HG02642 (cell line): ENCODE measurements around the gene IFT88.

Experiments used
- ATAC-seq: cut with Tn5 transposase; IDR thresholded peaks from one replicate; pipeline ENCODE4 v1.9.1; 2021; ENCODE audit warnings: mild to moderate bottlenecking; ENCODE audit not compliant: unreplicated experiment, poor library complexity

The IFT88 gene

DNA sequence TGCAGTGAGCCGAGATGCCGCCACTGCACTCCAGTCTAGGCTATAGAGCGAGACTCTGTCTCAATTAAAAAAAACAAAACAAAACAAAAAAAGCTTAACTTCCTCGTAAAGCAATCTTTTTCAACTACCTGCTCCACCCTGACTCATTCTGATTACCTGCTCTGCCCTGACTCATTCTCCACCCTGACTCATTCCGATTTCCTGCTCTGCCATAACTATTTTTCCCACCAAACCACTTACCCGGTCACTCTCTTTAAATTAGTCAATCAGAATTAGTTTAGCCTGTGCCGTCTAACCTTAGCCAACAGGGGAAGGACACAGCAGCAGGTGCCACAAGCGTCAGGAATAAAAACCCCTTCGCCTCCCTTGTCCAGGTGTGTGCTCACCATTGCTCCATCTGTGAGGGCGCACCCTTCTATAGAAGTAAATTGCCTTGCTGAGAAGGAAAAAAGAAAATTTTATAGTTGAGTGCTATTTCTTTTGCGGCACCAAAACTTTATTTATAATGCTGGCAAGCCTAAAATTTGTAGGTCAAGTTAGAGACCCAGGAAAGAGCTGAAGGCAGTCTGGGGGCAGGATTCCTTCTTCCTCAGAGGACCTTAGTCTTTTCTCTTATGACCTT, 1.7 kb upstream of the IFT88 start:
- ATAC-seq: no peak

GRCh38 chr13:20566468-20566897, 474 bp upstream of the IFT88 start:
- ATAC-seq: peak; percentile 3

DNA sequence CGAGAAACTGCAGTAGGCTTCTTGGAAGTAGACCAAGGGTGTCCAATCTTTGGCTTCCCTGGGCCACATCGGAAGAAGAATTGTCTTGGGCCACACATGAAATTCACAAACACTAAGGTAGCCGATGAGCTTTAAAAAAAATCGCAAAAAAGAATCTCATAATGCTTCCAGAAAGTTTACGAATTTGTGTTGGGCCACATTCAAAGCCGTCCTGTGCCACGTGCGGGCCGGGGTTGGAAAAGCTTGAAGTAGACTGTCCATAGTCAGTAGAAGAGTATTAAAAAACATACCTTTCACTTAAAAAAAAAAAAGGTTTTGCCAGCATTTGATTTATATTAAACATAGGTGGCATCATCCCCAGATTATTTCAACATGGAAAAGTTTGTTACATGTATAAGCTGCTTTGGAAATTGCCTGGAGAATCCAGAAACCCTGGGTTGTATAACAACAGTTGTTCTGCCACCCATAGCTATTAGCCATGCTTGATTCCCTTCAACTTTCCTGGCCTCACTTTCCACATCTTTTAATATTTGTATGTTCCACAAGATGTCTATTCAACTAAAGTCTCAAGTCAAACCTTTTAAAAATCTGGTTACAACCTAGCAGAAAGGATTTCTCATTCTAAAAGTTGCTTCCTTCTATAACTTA, 1.0 kb downstream of the IFT88 start:
- ATAC-seq: no peak

- no peak for ATAC-seq
These were observed 3.6 kb downstream of the IFT88 start for GRCh38 chr13:20570517-20570916.

GRCh38 chr13:20571676-20572075, 4.7 kb downstream of the IFT88 start:
- no peak for ATAC-seq

DNA sequence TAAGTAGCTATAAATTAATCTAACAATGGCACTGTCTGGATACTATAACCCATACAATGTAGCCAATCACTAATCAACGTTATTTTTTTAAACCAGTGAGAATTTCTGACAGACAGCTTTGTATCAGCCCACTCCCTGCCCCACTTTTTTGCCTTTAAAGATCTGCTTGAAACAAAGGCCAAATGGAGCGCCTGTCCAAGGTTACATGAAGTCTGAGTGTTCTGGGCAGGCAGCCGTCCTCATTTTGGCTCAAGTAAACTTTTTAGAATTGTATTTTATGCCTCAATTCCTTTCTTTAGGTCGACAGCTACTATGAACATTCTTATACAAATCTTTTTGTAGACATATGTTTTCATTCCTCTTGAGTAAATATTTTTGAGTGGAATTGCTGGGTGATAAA, 6.2 kb downstream of the IFT88 start:
- ATAC-seq: no peak

DNA sequence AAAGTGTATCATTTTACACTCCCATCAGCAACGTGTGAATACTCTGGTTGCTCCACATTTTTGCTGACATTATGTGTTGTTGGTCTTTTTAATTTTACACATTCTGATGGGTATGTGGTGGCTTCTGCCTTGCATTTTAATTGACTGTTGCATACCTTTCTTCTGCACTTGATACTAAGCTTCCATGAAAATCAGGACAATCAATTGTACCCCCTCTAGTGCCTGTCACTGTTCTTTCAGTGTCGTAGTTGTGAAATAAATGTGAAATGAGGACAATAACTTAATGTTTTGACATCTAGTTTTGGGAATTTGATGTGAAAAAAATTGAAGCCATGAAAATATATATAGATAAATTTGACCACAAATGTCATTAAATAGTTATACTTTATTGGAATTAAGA, 6.7 kb downstream of the IFT88 start:
- ATAC-seq: no peak

DNA sequence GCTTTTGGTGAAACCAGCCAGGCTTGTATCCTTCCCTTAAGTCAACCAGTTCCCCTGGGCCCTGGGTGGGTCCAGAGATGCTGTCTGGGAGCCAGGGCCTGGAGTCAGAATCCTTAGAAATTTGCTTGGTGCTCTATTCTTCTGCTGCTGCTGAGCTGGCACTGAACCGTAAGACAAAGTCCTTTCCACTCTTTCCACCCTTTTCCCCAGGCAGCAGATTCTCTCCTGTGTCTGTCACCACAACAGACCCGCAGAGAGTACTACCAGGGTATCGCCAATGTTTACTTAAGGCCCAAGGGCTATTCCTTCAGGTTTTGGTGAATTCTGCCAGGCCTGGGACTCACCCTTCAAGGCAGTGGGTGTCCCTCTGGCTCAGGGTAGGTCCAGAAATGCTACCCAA, 12.2 kb downstream of the IFT88 start:
- ATAC-seq: no peak

DNA sequence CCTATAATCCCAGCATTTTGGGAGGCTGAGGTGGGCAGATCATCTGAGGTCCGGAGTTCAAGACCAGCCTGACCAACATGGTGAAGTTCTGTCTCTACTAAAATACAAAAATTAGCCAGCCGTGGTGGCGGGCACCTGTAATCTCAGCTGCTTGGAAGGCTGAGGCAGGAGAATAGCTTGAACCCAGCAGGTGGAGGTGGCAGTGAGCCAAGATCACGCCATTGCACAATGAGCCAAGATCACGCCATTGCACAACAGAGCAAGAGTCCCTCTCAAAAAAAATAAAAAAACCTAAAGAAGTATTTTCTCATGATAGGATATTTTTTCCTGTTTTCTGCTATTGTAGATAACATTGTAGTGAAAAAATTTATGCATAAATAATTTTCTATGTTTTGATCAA, 13.3 kb downstream of the IFT88 start:
- ATAC-seq: no peak

DNA sequence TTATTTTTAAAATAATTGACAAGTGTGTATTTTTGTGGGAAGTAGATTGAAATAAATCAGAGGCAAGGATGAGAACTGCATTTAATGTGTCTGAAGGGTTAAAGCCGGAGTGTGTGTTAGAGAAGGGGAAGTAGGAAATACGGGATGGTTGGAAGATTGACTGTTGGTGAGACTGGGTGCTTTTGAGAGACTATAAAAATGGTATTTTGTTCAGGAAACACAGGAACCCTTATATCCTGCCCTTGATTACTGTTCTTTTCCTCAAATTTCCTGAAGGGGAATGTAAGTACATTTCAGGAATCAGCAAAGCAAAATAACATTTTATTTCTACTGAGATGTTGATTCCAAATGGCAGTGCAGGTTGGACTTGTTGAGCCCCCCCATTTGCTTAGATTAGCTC, 15.1 kb downstream of the IFT88 start:
- no peak for ATAC-seq

- ATAC-seq: no peak
These were observed 16.9 kb downstream of the IFT88 start for GRCh38 chr13:20583803-20584293.

GRCh38 chr13:20585371-20585770, 18.4 kb downstream of the IFT88 start:
- no peak for ATAC-seq

GRCh38 chr13:20588529-20589110, 21.7 kb downstream of the IFT88 start:
- no peak for ATAC-seq

GRCh38 chr13:20590561-20590960, 23.6 kb downstream of the IFT88 start:
- ATAC-seq: no peak

DNA sequence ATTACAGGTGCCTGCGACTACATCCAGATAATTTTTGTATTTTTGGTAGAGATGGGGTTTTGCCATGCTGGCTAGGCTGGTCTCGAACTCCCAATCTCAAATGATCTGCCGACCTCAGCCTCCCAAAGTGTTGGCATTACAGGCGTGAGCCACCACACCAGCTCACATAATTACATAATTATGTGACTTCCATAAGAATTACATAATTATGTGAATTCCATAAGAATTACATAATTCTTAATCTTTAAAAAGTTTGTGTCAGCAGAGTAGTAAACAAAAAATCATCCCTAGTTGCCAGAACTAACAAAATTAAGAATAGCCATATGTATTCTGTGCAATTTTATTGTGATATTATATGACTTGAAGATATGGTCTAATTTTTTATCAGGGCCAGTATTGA, 25.6 kb downstream of the IFT88 start:
- ATAC-seq: no peak

DNA sequence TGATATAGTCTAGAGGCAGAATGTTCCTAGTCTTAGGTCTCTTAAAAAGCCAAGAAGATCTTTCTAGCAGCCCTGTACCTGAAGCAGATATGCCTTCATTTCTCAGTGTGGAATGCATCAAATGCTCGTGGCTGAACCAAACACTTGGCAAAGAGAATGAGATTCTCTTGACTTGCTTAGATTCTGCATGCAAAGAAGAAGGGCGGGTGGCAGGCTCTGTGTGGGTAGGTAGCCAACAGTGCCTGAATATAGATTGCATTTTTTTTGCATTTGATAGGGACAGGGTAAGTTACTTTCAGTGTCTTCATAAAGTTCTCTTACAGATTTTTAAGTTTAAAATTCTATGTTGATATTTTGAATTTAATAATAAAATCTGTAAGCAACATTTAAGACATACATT, 27.3 kb downstream of the IFT88 start:
- no peak for ATAC-seq

DNA sequence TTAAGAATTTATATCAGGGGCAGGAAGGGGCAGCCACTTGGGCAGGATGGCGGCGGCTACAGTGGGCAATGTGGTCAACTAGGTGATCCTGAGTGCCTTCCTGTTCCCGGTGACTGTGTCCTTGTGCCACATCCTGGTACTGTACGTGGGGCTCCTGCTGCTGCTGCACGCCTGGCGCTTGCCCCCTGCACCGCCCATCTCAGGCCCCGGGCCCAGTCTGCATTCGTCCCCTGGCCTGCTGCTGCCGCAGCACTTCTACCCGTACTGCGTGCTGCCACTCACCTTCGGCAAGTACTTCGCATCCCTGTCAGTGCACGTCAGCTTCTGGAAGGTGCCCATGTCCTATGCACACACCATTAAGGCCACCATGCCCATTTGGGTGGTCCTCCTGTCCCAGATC, 40.1 kb downstream of the IFT88 start:
- no peak for ATAC-seq

DNA sequence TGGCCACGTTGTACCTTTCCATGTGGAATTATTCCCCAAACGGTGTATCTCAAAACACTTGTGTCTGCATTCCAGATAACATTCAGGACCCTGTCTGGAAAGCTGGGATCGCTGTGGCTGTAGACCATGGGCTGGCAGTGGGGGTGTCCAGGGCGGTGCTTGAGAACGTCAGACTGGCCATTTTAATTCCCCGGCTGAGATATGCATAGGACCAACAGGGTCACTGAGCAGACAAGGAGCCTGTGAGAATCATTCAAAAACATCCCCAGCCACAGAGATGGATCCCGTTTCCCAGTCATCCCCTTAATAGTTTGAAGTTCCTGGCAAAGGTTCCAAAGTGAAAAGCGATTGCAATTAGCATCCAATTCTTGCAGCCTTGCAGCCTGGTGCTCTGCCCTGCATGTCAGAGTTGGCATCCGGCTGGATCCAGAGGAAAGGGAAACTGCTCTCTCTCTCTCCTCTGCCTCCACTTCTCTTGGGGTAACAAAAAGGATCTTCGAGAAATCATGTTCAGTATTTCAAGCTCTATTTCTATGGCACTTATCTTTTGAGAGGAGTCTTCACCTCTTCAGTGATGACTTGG, 41.6 kb downstream of the IFT88 start:
- ATAC-seq: no peak

- ATAC-seq: no peak
These were observed 42.2 kb downstream of the IFT88 start for GRCh38 chr13:20609145-20609544.

GRCh38 chr13:20610006-20610405, 43.0 kb downstream of the IFT88 start:
- ATAC-seq: no peak

GRCh38 chr13:20616059-20616797, 49.3 kb downstream of the IFT88 start:
- ATAC-seq: no peak
